Measurements from ENCODE around the gene HIP1R.

DNA sequence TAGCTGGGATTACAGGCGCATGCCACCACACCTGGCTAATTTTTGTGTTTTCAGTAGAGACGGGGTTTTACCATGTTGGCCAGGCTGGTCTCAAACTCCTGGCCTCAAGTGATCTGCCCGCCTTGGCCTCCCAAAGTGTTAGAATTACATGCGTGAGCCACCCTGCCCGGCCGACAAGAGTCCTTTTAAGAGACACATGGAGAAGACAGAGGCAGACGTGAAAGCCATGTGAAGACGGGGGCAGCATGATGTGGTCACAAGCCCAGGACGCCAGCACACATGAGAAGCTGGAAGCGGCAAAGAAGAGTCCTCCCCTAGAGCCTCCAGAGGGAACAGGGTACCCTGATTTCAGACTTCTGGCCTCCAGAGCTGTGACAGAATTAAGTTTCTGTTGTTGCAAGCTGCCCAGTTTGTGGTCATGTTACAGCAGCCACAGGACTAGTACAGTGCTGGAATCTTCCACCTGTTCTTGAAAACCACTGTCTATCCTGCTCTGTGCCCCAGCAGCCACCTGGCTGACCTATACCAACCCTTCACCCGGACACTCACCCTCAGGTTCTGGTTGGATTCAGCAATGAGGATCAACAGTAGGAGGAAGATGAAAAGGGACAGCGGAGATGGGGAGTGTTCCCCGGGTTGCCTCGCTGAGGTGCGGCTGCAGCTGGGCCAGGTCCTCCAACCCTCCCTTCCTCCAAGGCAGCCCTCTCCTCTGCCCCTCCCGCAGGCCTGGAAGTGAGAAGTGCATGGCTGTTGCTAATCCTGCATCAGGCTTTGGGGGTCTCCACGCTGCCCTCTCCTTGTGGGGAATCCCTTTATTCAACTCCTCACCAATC, 43.7 kb downstream of the HIP1R start:
- TF ChIP-seq CTCF (IDR thresholded peaks at IDR 0.05) (no peak), POLR2A (IDR thresholded peaks at IDR 0.05) (no peak)
